ENCODE results near the gene PCDHGA3.
"Not testable (repeated sequence)": the region's sequence is repeated elsewhere in the genome, so short reads cannot be mapped to it uniquely, and the experiment has no call there.

Gene PCDHGA3

GRCh38 chr5:141384471-141385267 lies 41.0 kb downstream of the PCDHGA3 start:
- no peak for DNase-seq (ENCODE audit: low spot score)
- in situ Hi-C loops (cut with MboI; ENCODE audit: low sequenced_read_pairs, unreplicated experiment) = no loop called here
- TF ChIP-seq CTCF (IDR thresholded peaks at IDR 0.05; ENCODE audit: borderline replicate concordance, control extremely low read depth, extremely low read depth, insufficient read depth, missing control alignments) = no peak

- DNase-seq (ENCODE audit: low spot score); in situ Hi-C loops (cut with MboI; ENCODE audit: low sequenced_read_pairs, unreplicated experiment): not testable (repeated sequence)
- peak; percentile 57 for TF ChIP-seq CTCF (IDR thresholded peaks at IDR 0.05; ENCODE audit: borderline replicate concordance, control extremely low read depth, extremely low read depth, insufficient read depth, missing control alignments)
Measured at GRCh38 chr5:141387557-141388311, 44.1 kb downstream of the PCDHGA3 start, which contains the start of gene PCDHGB4. TSS of gene PCDHGB4 (plus strand) at chr5:141387698. CDS start at chr5:141387885, 187 bp downstream.

- in situ Hi-C loops (cut with MboI; ENCODE audit: low sequenced_read_pairs, unreplicated experiment) = no loop called here
- no peak for TF ChIP-seq CTCF (IDR thresholded peaks at IDR 0.05; ENCODE audit: borderline replicate concordance, control extremely low read depth, extremely low read depth, insufficient read depth, missing control alignments)
- DNase-seq (ENCODE audit: low spot score) = no peak
Measured at GRCh38 chr5:141388661-141389060, 45.0 kb downstream of the PCDHGA3 start.

GRCh38 chr5:141389153-141390042 lies 45.8 kb downstream of the PCDHGA3 start:
- DNase-seq (ENCODE audit: low spot score) = no peak
- TF ChIP-seq CTCF (IDR thresholded peaks at IDR 0.05; ENCODE audit: borderline replicate concordance, control extremely low read depth, extremely low read depth, insufficient read depth, missing control alignments) = no peak
- in situ Hi-C loops (cut with MboI; ENCODE audit: low sequenced_read_pairs, unreplicated experiment) = no loop called here

- DNase-seq (ENCODE audit: low spot score) = no peak
- in situ Hi-C loops (cut with MboI; ENCODE audit: low sequenced_read_pairs, unreplicated experiment) = no loop called here
- no peak for TF ChIP-seq CTCF (IDR thresholded peaks at IDR 0.05; ENCODE audit: borderline replicate concordance, control extremely low read depth, extremely low read depth, insufficient read depth, missing control alignments)
Measured at GRCh38 chr5:141392429-141393198, 49.0 kb downstream of the PCDHGA3 start, which contains the start of gene PCDHGA8. TSS of gene PCDHGA8 (plus strand) at chr5:141392633. CDS start at chr5:141392814, 181 bp downstream.
